22Rv1 (cell line): ENCODE results near the gene STOML3.

ENCODE experiments used
- H3K27ac ChIP-seq: fragments of 450-650 bp; 2 replicates; pipeline ENCODE4 v1.5.1; 2017
- CTCF ChIP-seq: fragments of 450-650 bp; IDR thresholded peaks from 2 replicates; pipeline ENCODE4 v1.5.1; 2017; ENCODE audit warnings: mild to moderate bottlenecking
- ZFX ChIP-seq: fragments of 450-650 bp; IDR thresholded peaks from 2 replicates; pipeline ENCODE4 v1.6.1; 2017; ENCODE audit warnings: antibody characterized with exemption, borderline replicate concordance

The STOML3 gene

GRCh38 chr13:38990693-38991092 lies at the start of gene STOML3:
Gene STOML3 (minus strand): TSS chr13:38990831. CDS start chr13:38990721, 110 bp downstream.
- TF ChIP-seq ZFX (no peak), CTCF (no peak)
- no peak within 1 kb of the TSS for H3K27ac ChIP-seq

- TF ChIP-seq CTCF (no peak), ZFX (no peak)
- H3K27ac ChIP-seq = no peak overlapping the region
These were observed 49.6 kb upstream of the STOML3 start for GRCh38 chr13:39040206-39040605.

- TF ChIP-seq CTCF (no peak), ZFX (no peak)
These were observed 48.4 kb upstream of the STOML3 start for GRCh38 chr13:39039041-39039440.

GRCh38 chr13:39038569-39039030 lies 48.0 kb upstream of the STOML3 start:
- peak overlapping the region; percentile 78 for H3K27ac ChIP-seq
- TF ChIP-seq CTCF (no peak), ZFX (no peak)

More at GRCh38 chr13:39039041-39039440, 48.4 kb upstream of the STOML3 start:
- peak overlapping the region; percentile 78 for H3K27ac ChIP-seq

- TF ChIP-seq ZFX (no peak), CTCF (no peak)
- H3K27ac ChIP-seq = peak within 1 kb of the TSS; percentile 78
These were observed 47.4 kb upstream of the STOML3 start, which contains the start of the genes NHLRC3 and PROSER1 for GRCh38 chr13:39037880-39038568. Gene NHLRC3 (plus strand): TSS chr13:39038456. CDS start chr13:39038640, 184 bp downstream. Gene PROSER1 (minus strand): TSS chr13:39038089. CDS start chr13:39037242, 847 bp downstream.

GRCh38 chr13:39037410-39037879 lies 46.8 kb upstream of the STOML3 start:
- H3K27ac ChIP-seq = peak overlapping the region; percentile 78
- TF ChIP-seq CTCF (no peak; the same call in 1 of the 2 replicates), ZFX (no peak)

- TF ChIP-seq CTCF = no peak
- TF ChIP-seq ZFX = no peak
- H3K27ac ChIP-seq = no peak overlapping the region
These were observed 45.6 kb upstream of the STOML3 start for GRCh38 chr13:39036212-39036611.
